Eye (tissue), 1 donor: ENCODE measurements around the gene NUCB2.

Experiments
- DNase-seq: peaks from one replicate; pipeline ENCODE4 v3.0.0-alpha.2; 2015

NUCB2 gene

GRCh38 chr11:17268902-17269301 is 7.6 kb upstream of the NUCB2 start:
- no peak for DNase-seq

DNA sequence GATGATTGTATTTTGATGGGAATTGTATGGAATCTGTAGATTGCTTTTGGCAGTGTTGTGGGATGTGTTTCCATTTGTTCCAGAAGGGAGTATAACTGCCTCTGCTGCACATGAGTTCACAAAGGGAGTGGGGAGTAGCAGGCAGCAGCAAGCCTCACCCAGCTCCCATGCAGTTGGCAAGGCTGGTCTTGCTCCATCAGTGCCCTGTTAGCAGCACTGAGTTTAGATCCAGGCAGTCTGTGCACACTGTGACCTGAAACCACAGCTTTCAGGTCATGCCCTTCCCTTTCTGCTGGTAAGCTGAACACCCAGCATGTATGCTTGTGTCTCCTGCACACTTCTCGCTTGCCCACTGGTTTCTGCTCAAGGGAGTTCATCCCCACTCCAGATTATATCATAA is 3.7 kb upstream of the NUCB2 start:
- no peak for DNase-seq

GRCh38 chr11:17273211-17273610 is 3.3 kb upstream of the NUCB2 start:
- DNase-seq: no peak

DNA sequence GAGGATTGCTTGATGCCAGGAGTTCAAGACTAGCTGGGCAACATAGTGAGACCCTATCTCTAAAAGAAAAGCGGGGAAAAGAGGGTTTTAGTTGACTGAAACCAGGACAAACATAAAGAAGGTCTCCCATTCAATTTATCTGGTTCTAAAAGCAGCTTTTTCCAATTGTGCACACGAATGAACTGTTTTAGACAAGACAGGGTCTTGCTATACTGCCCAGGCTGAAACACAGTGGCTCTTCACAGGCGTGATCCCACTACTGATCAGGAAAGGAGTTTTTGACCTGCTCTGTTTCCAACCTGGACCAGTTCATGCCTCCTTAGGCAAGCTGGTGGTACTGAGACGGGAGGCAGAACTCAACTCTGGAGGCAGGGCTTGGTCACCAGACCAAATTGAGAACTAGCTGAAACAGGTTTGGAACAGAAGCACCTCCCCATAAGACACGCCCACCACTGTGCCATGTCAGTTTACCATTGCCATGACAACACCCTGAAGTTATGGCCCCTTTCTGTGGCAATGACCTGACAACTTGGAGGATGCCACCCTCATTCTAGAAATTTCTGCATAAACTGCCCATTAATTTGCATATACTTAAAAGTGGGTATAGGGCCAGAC is 2.8 kb upstream of the NUCB2 start:
- DNase-seq: no peak

GRCh38 chr11:17275400-17276235 is 921 bp upstream of the NUCB2 start:
- DNase-seq: no peak

- peak; percentile 83 for DNase-seq
These were observed 565 bp downstream of the NUCB2 start for GRCh38 chr11:17277024-17277584.

DNA sequence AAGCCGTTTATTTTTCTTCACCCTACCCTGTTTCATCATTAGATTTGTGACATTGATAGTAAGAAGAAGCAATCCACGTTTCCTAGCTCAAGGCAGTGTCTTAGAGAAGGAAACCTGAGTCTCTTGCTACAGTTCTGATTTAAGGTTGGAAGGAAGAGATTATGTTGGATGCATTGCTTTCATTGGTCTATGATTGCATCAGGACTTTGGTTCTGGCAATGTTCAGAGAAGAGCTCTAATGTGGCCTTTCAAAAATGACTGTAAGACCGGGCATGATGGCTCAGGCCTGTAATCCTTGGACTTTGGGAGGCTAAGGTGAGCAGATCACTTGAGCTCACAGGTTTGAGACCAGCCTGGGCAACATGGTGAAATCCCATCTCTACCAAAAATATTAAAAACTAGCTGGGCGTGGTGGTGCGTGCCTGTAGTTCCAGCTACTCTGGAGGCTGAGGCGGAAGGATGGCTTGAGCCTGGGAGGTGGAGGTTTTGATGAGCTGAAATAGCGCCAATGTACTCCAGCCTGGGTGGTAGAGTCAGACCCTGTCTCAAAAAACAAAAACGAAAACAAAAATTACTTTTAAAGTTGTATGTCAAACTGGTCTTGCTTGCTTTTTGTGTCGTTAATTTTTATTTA is 4.1 kb downstream of the NUCB2 start:
- no peak for DNase-seq

DNA sequence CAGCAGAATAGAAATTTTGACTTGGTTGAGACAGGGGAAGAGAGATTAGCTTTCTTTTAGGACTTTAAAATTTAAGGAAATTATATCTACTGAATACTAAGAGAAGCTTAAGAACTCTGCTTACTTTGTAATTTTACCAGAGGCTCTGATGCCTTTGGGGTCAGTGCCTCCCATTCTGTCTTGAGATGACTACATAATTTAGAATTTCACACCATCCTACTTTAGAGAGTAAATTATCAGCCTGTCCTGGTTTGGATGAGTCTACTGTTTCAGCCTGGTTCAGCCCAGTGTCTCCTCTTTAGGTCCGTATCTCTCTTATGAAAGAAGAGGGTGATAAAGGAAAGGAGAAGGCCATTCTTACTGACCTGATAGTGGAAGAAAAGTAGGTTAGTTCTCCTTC is 9.8 kb downstream of the NUCB2 start:
- no peak for DNase-seq

GRCh38 chr11:17287058-17287457 is 10.5 kb downstream of the NUCB2 start:
- no peak for DNase-seq

DNA sequence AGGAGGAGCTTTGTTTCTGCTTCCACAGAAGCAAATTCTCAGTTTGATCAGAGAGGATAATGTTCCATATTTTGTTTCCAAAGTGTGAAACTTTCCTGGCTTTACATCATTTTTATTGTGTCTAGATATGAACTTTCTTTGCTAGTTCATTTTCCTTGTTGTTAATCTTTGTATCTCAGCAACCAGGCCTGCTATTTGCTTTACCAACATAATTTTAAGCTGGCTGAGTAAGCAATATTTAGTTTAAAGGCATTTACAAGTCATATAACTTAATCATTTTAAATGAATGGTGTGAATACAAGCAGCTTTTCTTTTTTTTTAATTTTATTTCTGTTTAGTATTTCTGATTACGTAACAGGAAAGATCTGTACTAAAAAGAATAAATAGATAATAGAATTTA is 15.2 kb downstream of the NUCB2 start:
- DNase-seq: no peak

DNA sequence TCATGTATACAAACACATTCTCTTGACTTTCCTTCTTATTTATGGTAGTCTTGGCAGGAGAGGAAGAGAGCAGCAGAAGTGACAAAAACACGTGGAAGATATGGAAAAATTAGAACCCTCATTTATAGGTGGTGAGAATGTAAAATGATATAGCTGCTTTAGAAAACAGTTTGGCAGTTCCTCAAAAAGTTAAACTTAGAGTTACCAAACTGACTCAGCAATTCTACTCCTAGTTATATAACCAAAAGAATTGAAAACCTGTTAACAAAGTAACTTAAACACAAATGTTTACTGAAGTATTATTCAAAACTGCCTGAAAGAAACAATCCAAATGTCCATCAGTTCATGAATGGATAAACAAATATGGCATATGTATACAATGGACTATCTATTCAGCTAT is 16.8 kb downstream of the NUCB2 start:
- no peak for DNase-seq

DNA sequence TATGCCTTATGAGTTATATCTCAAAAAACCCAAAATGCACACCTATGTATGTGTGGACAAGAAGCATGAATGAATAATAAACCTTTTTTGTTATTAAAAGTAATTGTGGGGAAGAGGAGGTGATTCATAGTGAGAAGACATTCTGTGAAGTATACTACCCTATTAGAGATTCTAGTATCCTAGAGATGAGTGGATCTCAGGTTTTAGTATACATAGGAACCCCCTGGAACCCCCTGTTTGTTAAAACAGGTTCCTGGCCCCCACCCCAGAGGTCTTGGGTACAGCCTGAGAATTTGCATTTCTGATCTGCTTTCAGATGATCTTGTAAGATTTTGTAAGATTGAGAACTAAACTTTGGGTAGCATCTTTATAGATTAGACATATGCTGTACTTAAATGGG is 17.5 kb downstream of the NUCB2 start:
- no peak for DNase-seq

DNA sequence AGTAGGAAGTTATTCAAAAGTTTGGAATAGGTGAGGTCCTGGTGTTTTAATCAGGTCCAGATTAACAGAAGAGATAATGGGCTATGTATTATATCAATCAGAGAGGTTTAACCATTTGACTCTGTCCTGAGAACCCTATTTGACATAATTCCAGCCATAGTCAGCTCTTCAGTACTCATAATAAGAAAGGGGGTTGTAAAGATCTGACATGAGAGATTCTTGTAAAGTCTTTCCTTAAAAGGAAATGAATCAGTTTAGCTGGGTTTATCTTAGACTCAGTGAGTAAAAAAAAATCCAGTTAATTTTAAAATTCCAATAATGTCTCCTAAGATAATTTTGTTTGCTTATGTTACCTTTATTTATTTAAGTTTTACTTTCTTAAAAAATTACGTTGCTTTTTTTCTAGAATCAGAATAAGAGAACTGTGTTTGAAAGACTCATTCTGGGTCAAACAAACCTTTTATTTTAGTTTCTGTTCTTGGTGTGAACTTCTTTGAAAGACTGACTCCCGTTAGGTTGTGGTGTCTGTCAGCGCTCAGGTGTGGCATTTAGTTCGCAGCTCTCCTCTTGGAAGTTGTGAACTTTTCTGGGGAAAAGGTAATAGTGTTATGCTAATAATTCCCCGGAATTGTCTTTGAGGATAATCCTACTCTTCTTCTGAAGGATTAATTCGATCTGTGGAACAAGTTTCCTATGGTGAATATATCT is 20.5 kb downstream of the NUCB2 start:
- no peak for DNase-seq

DNA sequence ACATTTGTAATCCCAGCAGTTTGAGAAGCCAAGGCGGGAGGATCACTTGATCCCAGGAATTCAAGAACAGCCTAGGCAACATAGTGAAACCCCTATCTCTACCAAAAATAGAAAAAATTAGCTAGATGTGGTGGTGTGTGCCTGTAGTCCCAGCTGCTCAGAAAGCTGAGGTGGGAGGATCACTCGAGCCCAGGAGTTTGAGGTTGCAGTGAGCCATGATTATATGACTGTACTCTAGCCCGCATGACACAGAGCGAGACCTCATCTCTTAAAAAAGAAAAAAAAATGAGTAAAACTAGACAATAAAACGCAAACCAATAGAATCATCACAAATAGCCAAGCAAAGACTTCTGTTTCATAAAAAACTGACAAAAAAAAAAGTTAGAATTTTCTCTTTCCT is 21.8 kb downstream of the NUCB2 start:
- DNase-seq: no peak

GRCh38 chr11:17300372-17300771 is 23.8 kb downstream of the NUCB2 start:
- no peak for DNase-seq

GRCh38 chr11:17313349-17314231 is 37.1 kb downstream of the NUCB2 start:
- DNase-seq: no peak

- peak; percentile 20 for DNase-seq
These were observed 37.7 kb downstream of the NUCB2 start for GRCh38 chr11:17314232-17314547.

DNA sequence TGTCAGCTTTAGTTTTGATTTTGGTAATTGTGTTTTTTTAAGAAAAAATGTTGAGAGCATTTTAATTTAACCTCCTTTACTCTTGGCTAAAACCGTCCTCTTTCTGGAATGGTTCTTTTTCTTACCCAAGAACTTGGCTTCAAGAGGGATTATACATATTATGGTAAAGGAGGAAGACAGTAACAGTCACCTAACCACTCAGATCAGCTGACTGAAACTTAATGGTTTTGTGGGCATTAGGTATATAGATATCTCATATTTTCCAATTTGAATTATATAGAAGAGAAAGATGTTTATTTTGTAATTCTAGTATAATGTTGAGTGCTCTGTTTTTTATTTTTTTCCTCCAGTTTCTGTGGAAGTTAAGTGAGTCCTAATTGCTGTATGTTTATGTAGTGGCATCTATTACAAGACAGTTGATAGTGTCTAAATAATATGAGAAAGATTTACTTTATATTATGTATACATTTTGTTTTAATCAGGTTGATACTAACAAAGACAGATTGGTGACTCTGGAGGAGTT is 38.4 kb downstream of the NUCB2 start:
- DNase-seq: no peak

DNA sequence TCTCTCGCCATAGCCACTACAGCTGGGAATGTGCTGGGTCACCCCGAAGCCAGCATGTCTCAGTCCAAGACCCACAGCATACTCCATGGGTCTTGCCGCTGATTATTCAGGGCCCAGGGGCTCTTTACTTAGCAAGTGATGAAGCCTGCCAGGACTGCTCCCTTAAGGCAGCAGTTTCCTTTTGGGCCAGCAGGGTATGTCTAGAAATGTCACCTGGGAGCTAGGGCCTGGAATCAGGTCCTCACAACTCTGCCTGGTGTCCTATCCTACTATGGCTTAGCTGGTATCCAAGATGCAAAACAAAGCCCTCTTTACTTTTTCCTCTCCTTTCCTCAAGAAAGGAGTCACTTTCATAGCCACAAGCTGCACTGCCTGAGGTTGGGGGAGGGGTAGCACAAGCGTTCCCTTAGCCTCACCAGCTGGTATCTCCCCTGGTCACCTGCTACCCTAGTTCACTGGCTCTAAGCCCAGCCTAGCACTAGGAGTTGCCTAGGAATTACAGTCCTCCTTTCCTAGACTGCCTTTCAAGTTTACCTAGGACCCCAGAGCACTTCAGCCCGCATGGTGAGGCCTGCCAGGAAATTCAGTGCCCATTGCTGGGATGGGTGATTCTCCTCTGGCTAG is 52.4 kb downstream of the NUCB2 start:
- DNase-seq: no peak

DNA sequence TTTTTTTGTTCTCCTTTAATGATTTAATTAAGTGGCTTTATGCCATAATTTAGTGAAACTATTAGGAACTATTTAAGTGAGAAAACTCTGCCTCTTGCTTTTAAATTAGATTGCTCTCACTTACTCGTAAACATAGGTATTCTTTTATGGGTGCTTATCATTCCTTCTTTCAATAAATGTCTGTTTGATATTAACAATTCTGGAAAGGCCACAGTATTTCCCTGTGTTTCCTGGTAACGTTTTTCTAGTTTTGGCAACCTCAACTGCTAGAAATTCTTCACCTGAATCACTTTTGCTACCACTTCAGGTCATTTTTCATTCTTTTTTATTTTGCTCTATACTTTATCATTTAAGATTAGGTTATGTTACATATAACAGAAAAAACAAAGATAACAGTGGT is 55.1 kb downstream of the NUCB2 start:
- DNase-seq: no peak

- no peak for DNase-seq
These were observed 57.5 kb downstream of the NUCB2 start for GRCh38 chr11:17333799-17334586.
